Measurements from ENCODE around the gene TMEM184B.

TMEM184B gene

DNA sequence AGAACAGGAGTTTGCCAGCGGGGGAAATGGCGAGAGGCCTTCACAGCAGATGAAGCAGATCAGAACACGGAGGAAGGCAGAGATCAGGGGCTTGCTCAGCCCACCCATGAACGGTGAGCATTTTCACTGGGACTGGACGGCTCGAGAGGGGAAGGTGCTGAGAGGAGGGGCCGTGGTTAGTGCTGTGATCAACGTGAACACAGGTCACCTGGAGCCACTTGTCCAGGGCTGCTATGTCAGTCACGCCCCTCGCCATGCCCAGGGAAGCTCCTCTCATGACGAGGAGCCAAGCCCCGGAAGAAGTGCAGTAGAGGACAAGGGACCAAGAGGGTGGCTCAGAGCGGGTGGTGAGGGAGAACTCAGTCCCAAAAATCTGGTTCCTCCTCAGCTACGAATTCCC is 98.2 kb downstream of the TMEM184B start:
- Mint-ChIP-seq H3K27me3 (no peaks in the 10 kb centered on the region), H3K9me3 (no peaks in the 10 kb centered on the region), H3K4me1 (ENCODE audit: low read depth in 2 of 2) (peaks cover 34 to 52% of the 10 kb centered on the region in 2 donors), H3K36me3 (ENCODE audit: insufficient read depth) (peaks cover 9% of the 10 kb centered on the region), H3K4me3 (no peak overlapping the region), H3K27ac (peak overlapping the region; percentile 46 to 96)
- DNase-seq (no peak), ATAC-seq (replicated peaks) (no peak)

GRCh38 chr22:38173641-38173906 is 99.2 kb downstream of the TMEM184B start:
- no peak for DNase-seq
- Mint-ChIP-seq H3K9me3 (no peaks in the 10 kb centered on the region), H3K4me1 (ENCODE audit: low read depth in 2 of 2) (peaks cover 30 to 45% of the 10 kb centered on the region in 2 donors), H3K27ac (peak overlapping the region; percentile 46 to 96), H3K4me3 (no peak overlapping the region), H3K27me3 (no peaks in the 10 kb centered on the region), H3K36me3 (ENCODE audit: insufficient read depth) (peaks cover 9% of the 10 kb centered on the region)
- no peak for ATAC-seq (replicated peaks)

- H3K9me3 Mint-ChIP-seq, result no peaks in the 10 kb centered on the region
- H3K27ac Mint-ChIP-seq, result peak overlapping the region; percentile 46 to 96
- H3K4me1 Mint-ChIP-seq (ENCODE audit: low read depth in 2 of 2), result peaks cover 30 to 45% of the 10 kb centered on the region in 2 donors
- ATAC-seq (replicated peaks) (peak; percentile 87), DNase-seq (peak; percentile 68 to 72 (median 71))
- peak overlapping the region; percentile 7 to 17 for H3K4me3 Mint-ChIP-seq
- peaks cover 9% of the 10 kb centered on the region for H3K36me3 Mint-ChIP-seq (ENCODE audit: insufficient read depth)
- no peaks in the 10 kb centered on the region for H3K27me3 Mint-ChIP-seq
Measured at GRCh38 chr22:38172832-38173640, 99.8 kb downstream of the TMEM184B start.

GRCh38 chr22:38171927-38172831 is 100.6 kb downstream of the TMEM184B start:
- Mint-ChIP-seq H3K27me3 (no peaks in the 10 kb centered on the region), H3K9me3 (no peaks in the 10 kb centered on the region), H3K36me3 (ENCODE audit: insufficient read depth) (peaks cover 6% of the 10 kb centered on the region), H3K4me3 (peak overlapping the region; percentile 7 to 17), H3K27ac (peak overlapping the region; percentile 46 to 96), H3K4me1 (ENCODE audit: low read depth in 2 of 2) (peaks cover 29 to 43% of the 10 kb centered on the region in 2 donors)
- DNase-seq, result no peak
- ATAC-seq (replicated peaks), result no peak

GRCh38 chr22:38170469-38170868 is 102.3 kb downstream of the TMEM184B start:
- H3K27me3 Mint-ChIP-seq, result no peaks in the 10 kb centered on the region
- H3K4me3 Mint-ChIP-seq, result no peak overlapping the region
- H3K36me3 Mint-ChIP-seq (ENCODE audit: insufficient read depth), result peaks cover 13% of the 10 kb centered on the region
- peaks cover 25 to 27% of the 10 kb centered on the region in 2 donors for H3K4me1 Mint-ChIP-seq (ENCODE audit: low read depth in 2 of 2)
- H3K27ac Mint-ChIP-seq, result peak overlapping the region; percentile 16 to 47
- DNase-seq, result no peak
- ATAC-seq (replicated peaks), result no peak
- no peaks in the 10 kb centered on the region for H3K9me3 Mint-ChIP-seq
